Fibroblast of skin of right quadriceps (primary cell): Measurements from ENCODE around the gene IL17C.

ENCODE experiments used
- DNase-seq: peaks from one replicate; pipeline ENCODE4 v3.0.0-alpha.2; 2013

The IL17C gene

GRCh38 chr16:88629835-88630234, 8.5 kb upstream of the IL17C start:
- DNase-seq: no peak

GRCh38 chr16:88630433-88630832, 7.9 kb upstream of the IL17C start:
- DNase-seq: no peak

DNA sequence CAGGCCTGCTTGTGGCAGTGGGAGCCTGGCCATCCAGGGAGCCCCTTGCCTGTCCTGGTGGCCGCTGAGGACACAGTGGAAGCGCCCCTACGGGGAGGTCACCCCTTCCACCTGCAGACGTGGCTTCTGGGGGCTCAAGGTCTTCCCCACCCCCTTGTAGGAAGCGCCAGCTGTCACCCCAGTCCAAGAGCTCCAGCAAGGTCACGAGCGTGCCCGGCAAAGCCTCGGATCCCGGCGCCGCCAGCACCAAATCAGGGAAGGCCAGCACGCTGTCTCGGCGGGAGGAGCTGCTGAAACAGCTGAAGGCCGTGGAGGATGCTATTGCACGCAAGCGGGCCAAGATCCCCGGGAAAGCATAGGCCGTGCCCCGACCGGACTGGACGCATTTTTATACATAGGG, 7.4 kb upstream of the IL17C start:
- no peak for DNase-seq

GRCh38 chr16:88631384-88631783, 7.0 kb upstream of the IL17C start:
- DNase-seq: no peak

- DNase-seq: no peak
Observed at GRCh38 chr16:88631920-88632586, 6.3 kb upstream of the IL17C start.

- no peak for DNase-seq
Observed at GRCh38 chr16:88632587-88632930, 5.8 kb upstream of the IL17C start.

GRCh38 chr16:88633684-88634140, 4.7 kb upstream of the IL17C start:
- DNase-seq: no peak

DNA sequence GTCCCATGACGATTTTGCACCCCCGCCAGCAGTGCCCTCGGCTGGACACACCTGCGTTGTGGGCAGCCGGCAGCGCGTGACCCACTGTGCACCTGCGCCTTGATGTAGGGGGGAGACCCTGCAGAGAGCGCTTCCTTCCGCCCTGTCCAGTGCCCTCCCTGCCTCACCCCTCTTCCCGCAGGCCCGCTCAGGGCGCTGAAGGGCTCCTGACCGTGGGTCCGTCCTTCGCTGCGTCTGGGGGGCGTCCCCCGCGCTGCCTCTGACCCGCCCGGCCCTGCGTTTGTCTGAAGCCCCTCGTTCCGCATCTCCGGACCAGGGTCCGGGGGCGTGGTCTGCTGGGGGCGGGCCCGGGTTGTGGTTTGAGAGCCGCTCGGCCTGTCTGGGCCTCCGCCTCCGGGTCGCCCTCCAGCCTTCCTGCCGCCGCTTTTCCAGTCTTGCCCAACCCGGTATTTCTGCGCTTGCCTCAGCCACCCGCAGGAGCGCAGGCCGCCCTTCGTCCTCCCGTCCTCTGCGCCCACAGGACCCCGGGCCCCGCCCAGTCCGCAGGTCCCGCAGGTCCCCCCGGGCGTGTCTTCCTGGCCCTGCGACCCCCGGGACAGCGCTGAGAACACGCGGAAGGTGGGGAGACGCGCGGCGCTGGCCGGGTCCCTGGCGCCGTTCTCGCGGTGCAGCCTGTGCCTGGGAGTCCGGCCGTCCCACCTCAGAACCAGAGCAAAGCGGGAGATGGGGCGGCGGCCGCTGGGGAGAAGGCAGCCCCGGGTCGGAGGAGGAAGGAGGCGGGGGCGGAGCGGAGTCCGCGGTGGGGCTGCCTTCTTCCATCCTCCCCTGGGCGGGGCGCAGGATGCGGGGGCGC, 4.0 kb upstream of the IL17C start:
- peak; percentile 21 for DNase-seq

DNA sequence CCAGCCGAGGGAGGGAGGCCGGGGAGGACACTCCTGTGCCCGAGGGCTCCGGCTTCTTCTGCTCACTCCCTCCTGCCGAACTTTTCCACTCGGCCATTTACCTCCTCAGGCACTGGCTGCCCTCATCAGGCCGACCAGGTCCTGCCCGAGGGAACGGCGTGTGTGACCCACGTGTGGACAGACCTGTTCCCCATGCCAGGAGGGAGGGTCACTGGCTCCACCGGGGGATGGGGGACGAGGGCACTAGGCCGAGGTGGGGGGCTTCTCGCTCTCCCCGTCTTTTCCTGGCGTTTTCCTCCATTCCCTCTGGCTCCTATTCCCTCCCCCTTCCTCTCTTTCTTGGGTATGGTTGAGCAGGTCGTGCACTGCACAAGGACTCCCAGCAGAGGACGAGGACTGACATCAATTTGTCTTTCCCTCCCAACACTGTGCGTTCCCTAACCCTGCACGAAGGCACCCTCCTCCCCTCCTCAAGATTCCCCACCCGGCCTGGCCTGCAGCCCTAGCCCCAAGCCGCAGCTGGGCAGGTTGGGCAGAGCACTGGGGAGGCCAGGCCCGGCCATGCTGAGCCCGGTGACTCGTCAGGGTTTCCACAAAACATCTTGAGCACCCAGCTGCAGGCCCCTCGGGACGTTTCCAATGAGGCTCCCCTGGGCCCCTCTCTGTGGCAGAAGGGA, 3.2 kb upstream of the IL17C start:
- DNase-seq: no peak

GRCh38 chr16:88635671-88636319, 2.6 kb upstream of the IL17C start:
- DNase-seq: no peak

DNA sequence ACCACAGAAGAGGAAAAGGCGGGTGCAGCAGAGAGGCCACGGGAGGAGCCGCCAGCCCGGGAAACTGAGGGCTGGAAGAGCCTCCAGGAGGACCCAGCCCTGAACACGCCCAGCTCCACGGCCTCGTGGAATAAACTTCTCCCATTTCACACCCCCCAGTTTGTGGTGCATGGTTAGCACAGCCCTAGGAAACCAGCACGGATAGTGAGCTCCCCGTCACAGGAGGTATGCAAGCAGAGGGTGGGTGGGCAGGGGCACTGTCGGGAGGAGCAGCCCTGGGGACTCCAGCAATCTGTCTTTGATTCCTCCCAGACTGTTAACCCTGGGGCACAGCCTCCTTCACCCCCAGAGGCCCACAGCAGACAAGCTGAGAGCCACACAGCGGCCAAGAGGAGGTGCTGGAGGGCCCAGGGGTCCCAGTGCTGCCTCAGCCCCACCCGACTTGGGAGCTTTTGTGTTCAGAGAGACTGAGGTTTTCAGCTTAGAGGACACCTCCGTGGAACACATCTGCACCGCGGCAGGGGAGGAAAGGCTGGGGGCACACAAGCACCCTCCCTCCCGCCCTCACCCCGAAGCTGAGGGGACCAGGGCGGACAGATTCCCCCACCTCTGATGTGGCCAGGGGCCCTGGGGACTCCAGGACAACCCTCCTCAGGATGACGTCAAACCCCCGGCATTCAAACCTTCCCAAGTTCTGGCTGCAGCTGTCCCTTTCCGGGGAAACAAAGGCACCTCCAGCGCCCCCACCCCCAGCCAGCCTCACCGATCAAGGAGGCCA, 1.7 kb upstream of the IL17C start:
- DNase-seq: no peak

DNA sequence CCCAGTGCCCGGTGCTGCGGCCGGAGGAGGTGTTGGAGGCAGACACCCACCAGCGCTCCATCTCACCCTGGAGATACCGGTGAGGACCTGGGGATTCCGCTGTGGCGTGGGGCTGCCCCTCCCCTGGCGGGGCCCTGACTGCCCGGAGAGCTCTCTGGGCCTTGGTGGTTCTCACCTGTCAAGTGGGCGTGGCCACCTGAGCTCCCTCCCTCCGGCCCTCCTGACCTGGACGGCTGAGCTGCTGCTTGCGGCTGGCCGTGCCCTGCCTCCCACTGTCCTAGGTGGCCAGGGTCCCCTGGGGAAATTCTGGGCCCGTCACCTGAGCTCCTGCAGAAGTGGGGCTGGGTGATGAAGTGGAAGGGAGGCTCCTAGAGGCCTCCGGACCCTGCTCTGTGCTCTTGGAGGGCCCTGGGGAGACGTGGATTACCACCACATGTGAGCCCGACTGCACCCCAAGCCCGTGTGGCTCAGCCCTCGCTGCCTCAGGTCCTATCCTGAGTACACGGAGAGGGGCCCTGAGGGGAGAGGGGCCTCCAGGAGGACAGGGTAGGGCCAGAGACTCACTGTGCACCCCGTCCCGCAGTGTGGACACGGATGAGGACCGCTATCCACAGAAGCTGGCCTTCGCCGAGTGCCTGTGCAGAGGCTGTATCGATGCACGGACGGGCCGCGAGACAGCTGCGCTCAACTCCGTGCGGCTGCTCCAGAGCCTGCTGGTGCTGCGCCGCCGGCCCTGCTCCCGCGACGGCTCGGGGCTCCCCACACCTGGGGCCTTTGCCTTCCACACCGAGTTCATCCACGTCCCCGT, 1.1 kb downstream of the IL17C start:
- DNase-seq: no peak

GRCh38 chr16:88640039-88640495, 1.7 kb downstream of the IL17C start:
- no peak for DNase-seq

DNA sequence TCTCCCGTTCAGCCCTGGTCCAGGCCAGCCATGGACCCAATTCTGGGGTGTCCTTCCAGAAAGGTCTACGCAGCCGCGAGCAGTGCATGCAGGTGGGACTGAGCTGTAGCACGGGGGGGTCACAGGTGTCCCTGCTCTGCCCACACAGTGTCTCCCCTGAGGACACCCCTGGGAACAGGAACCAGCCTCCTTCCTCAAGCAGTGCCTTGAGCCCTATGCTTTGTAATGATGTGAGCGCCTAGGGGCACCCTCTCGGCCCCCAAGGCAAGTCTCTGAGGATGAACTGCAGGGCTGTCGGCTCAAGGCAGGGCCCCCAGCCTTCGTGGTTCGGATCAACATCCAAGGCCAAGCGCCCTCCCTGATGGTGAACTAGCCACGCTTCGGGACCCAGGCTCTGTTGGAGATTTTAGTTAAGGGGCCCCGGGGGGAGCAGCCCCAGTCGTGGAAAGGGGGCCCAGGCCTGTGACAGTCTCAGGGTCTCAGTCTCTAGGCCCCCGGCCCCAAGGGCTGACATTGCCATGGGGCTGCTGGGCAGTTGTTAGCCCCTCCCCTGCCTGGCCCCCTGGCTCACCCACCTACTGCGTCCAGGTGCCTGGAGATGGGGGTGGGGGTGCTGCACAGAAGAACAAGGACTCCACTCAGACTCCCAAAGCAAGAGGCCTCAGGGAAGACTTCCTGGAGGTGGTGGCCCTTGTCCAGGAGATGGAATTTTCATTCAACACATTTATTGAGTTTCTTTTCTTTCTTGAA, 2.3 kb downstream of the IL17C start:
- DNase-seq: no peak

DNA sequence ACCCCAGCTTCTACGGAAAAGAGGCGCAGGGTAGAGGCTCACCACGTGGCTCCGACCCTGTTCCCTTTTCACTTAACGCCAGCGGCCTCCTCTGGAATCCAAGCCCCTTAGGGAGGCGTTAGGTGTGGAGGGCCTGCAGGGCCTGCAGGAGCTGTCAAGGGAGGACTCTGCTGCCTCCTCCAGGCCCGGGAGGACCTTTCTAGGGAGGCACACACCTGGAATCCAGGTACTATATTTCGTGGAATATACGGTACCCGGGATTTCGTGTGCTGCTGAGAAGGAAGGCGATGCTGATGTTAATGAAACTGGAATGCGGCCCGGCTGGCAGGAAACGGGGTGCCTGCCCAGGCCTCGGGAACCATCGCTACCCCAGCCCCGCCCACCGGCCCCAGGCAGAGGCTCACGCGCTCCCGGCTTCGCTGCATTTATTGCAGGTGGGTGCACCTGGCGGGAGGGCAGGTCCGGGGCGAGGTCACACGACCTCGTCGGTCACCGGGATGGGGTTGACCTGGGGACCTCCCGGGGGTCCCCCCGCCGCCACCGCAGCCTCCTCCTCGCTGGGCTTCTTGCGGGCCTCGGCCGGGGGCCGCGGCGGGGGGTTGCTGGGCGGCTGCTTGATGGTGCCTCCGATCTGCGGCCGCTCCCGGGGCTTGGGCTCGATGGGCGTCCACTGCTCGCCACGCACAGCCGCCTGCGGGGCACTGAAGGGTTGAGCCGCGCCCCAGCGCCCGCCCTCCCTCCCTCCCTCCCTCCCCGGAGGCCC, 4.7 kb downstream of the IL17C start:
- no peak for DNase-seq

DNA sequence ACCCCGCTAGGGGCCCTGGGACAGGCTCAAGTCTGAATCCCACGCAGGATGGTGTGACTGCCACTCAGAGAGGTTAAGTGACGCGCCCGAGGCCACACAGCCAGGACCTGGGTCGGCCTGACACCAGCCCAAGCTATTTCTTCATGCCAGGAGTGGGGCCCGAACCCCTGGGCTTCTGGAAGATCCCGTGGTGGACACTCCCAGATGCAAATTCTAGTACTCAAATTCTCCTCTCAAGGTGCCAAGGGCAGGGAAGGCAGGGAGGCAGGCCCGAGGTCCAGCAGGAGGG, 5.2 kb downstream of the IL17C start:
- no peak for DNase-seq

DNA sequence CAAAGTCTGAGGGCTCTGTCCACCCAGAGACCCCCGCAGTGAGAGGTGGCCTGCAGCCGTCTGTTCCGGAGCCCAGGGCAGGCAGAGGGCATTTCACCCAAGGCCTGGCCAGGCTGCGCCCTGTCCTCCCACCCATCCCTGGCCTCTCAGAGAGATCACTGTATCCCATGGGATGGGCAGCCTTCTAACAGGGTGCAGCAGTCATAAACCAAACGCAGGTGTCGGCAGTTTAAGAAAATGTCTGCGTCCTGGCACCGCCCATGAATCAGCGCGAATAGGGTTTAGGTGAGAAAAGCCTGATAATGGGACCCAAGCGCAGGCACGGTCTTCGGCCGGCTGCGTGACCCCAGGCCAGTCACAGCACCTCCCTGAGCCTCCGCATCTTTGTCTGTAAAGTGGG, 7.1 kb downstream of the IL17C start:
- no peak for DNase-seq

- no peak for DNase-seq
Observed at GRCh38 chr16:88645941-88646340, 7.6 kb downstream of the IL17C start.

DNA sequence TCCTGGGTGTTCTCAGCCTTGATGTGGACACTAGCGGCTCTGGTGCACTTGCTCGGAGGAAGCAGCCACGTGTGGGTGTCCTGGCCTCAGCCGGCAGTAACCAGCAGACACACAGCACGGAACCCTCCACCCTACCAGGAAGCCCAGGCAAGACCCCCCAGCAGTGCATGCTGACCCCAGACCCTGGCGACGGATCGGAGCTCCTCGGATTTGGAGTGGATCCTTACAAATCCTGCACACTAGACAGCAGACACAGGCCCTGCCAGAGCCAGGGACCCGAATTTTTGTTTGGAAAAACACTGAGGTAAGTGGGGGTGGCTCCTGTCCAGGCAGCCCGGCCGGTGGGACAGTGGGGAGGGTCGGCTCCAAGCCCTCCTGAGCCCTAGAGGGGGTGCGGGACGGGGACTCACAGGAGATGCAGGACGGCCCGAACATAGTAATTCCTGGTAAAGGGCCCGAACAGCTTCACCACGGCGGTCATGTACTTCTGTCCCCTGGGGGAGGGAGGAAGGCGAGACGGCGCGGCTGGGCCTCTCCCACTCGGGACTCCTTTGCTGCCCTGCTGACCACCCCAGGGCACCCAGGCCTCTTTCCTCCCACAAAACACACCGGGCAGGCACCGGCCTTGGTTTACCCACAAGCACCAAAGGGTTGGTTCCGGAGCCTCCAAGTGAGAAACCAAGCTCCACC, 8.1 kb downstream of the IL17C start:
- no peak for DNase-seq
